Right ventricle myocardium inferior (tissue), 1 donor: ENCODE data around the gene PTPRU. TPM values are rescaled to one million over a fixed set of nuclear protein-coding genes. Genes with fewer than 3 reads are reported as not detected.
A peak's percentile ranks its signal among the peaks of the same experiment; 100 is the strongest.

Experiments used
- ATAC-seq: fragments of 200-7000 bp; cut with Tn5 transposase; one replicate; pipeline ENCODE4 v1.9.1; 2020; ENCODE audit warnings: mild to moderate bottlenecking, moderate library complexity
- DNase-seq: peaks from one replicate; pipeline ENCODE4 v3.0.0; 2021; ENCODE audit errors: missing footprints
- intact Hi-C: fragments of 100-400 bp; cut with DNase I; formaldehyde crosslinking; loops from one replicate; pipeline ENCODE4 v1.11.0; 2022
- total RNA-seq: library from RNA; stranded (reverse); fragmentation: NEBNext Ultra II Directional; extraction: Animal tissue kit (Norgen Biotek cat#: 25700); gene quantifications from one replicate; pipeline ENCODE4 v1.2.1, GENCODE V29; 2021
- donor health status: DM: no; HTN: yes; CAD: no; lungs with severe emphysema.

PTPRU gene
- total RNA-seq, 1 donor from 2014 or later: 23.5 TPM

- intact Hi-C loops: no loop called here
- DNase-seq: no peak
Measured at GRCh38 chr1:29320156-29320940, 84.0 kb downstream of the PTPRU start.

GRCh38 chr1:29321176-29321575, 84.9 kb downstream of the PTPRU start:
- intact Hi-C loops: no loop called here
- ATAC-seq (no peak), DNase-seq (no peak)

More at GRCh38 chr1:29320156-29320940, 84.0 kb downstream of the PTPRU start:
- no peak for ATAC-seq

GRCh38 chr1:29322147-29322694, 85.9 kb downstream of the PTPRU start:
- DNase-seq: no peak

GRCh38 chr1:29322861-29323585, 86.7 kb downstream of the PTPRU start:
- no peak for DNase-seq
- intact Hi-C loops: no loop called here
- no peak for ATAC-seq

More at GRCh38 chr1:29322147-29322694, 85.9 kb downstream of the PTPRU start:
- no peak for ATAC-seq
- intact Hi-C loops: no loop called here

GRCh38 chr1:29323636-29324035, 87.3 kb downstream of the PTPRU start:
- intact Hi-C loops: no loop called here
- DNase-seq (no peak), ATAC-seq (no peak)

- intact Hi-C loops: no loop called here
- ATAC-seq: no peak
- DNase-seq: no peak
Measured at GRCh38 chr1:29324202-29324601, 87.9 kb downstream of the PTPRU start.

GRCh38 chr1:29324771-29325351, 88.5 kb downstream of the PTPRU start:
- DNase-seq: no peak
- intact Hi-C loops: no loop called here
- ATAC-seq: no peak

GRCh38 chr1:29325675-29326074, 89.4 kb downstream of the PTPRU start:
- ATAC-seq (peak; percentile 86), DNase-seq (no peak)
- intact Hi-C loops: no loop called here

GRCh38 chr1:29326123-29326522, 89.8 kb downstream of the PTPRU start:
- no peak for ATAC-seq
- intact Hi-C loops: no loop called here
- DNase-seq: no peak

GRCh38 chr1:29327223-29327935, 91.1 kb downstream of the PTPRU start:
- no peak for DNase-seq
- intact Hi-C loops: no loop called here
- no peak for ATAC-seq

GRCh38 chr1:29329022-29329775, 92.9 kb downstream of the PTPRU start:
- intact Hi-C loops: no loop called here
- DNase-seq (no peak), ATAC-seq (no peak)

- DNase-seq: no peak
- no peak for ATAC-seq
- intact Hi-C loops: loop anchor here (10.0 kb wide), 1 partner anchor 75 kb away; no protein-coding TSS in a partner anchor
Measured at GRCh38 chr1:29330089-29330488, 93.8 kb downstream of the PTPRU start.

GRCh38 chr1:29330856-29331255, 94.5 kb downstream of the PTPRU start:
- intact Hi-C loops: loop anchor here (10.0 kb wide), 1 partner anchor 76 kb away; no protein-coding TSS in a partner anchor
- ATAC-seq (no peak), DNase-seq (no peak)

GRCh38 chr1:29331309-29331708, 95.0 kb downstream of the PTPRU start:
- intact Hi-C loops: loop anchor here (10.0 kb wide), 1 partner anchor 77 kb away; no protein-coding TSS in a partner anchor
- ATAC-seq (no peak), DNase-seq (no peak)

GRCh38 chr1:29331729-29332128, 95.4 kb downstream of the PTPRU start:
- ATAC-seq: no peak
- intact Hi-C loops: loop anchor here (10.0 kb wide), 1 partner anchor 77 kb away; no protein-coding TSS in a partner anchor
- no peak for DNase-seq

GRCh38 chr1:29332204-29332603, 95.9 kb downstream of the PTPRU start:
- ATAC-seq (no peak), DNase-seq (no peak)
- intact Hi-C loops: loop anchor here (10.0 kb wide), 1 partner anchor 77 kb away; no protein-coding TSS in a partner anchor

GRCh38 chr1:29333008-29333407, 96.7 kb downstream of the PTPRU start:
- intact Hi-C loops: loop anchor here (10.0 kb wide), 1 partner anchor 78 kb away; no protein-coding TSS in a partner anchor
- DNase-seq (no peak), ATAC-seq (no peak)

GRCh38 chr1:29335573-29335972, 99.3 kb downstream of the PTPRU start:
- DNase-seq (no peak), ATAC-seq (no peak)
- intact Hi-C loops: loop anchor here (10.0 kb wide), 1 partner anchor 81 kb away; no protein-coding TSS in a partner anchor
